ENCODE measurements around the gene CTIF.

The CTIF gene

GRCh38 chr18:48689548-48689947 is 150.7 kb downstream of the CTIF start:
- DNase-seq, result no peak

GRCh38 chr18:48690494-48690893 is 151.7 kb downstream of the CTIF start:
- DNase-seq, result no peak

- no peak for DNase-seq
These were observed 154.2 kb downstream of the CTIF start for GRCh38 chr18:48693006-48693405.

GRCh38 chr18:48693625-48694262 is 154.9 kb downstream of the CTIF start:
- DNase-seq, result no peak

- no peak for DNase-seq
These were observed 155.5 kb downstream of the CTIF start for GRCh38 chr18:48694295-48694694.

GRCh38 chr18:48695671-48696070 is 156.8 kb downstream of the CTIF start:
- DNase-seq, result no peak

- no peak for DNase-seq
These were observed 157.4 kb downstream of the CTIF start for GRCh38 chr18:48696218-48696617.

GRCh38 chr18:48697441-48697840 is 158.6 kb downstream of the CTIF start:
- no peak for DNase-seq

- DNase-seq, result no peak
These were observed 159.9 kb downstream of the CTIF start for GRCh38 chr18:48698707-48699106.

GRCh38 chr18:48699761-48700160 is 160.9 kb downstream of the CTIF start:
- no peak for DNase-seq

GRCh38 chr18:48700446-48700845 is 161.6 kb downstream of the CTIF start:
- DNase-seq, result no peak

- no peak for DNase-seq
These were observed 163.7 kb downstream of the CTIF start for GRCh38 chr18:48702346-48703027.

- DNase-seq, result no peak
These were observed 164.2 kb downstream of the CTIF start for GRCh38 chr18:48703028-48703386.

GRCh38 chr18:48703418-48703817 is 164.6 kb downstream of the CTIF start:
- DNase-seq, result no peak

GRCh38 chr18:48705043-48705442 is 166.2 kb downstream of the CTIF start:
- DNase-seq, result no peak

- DNase-seq, result no peak
These were observed 166.7 kb downstream of the CTIF start for GRCh38 chr18:48705531-48705930.

- no peak for DNase-seq
These were observed 167.9 kb downstream of the CTIF start for GRCh38 chr18:48706731-48707130.

GRCh38 chr18:48707636-48708296 is 168.9 kb downstream of the CTIF start:
- no peak for DNase-seq

GRCh38 chr18:48708807-48709206 is 170.0 kb downstream of the CTIF start:
- no peak for DNase-seq

- DNase-seq, result no peak
These were observed 170.7 kb downstream of the CTIF start for GRCh38 chr18:48709371-48710062.

- no peak for DNase-seq
These were observed 173.0 kb downstream of the CTIF start for GRCh38 chr18:48711651-48712486.

GRCh38 chr18:48713309-48713708 is 174.5 kb downstream of the CTIF start:
- DNase-seq, result no peak

GRCh38 chr18:48714873-48715272 is 176.0 kb downstream of the CTIF start:
- no peak for DNase-seq

Measured in stimulated activated CD4-positive, alpha-beta T cell treated with anti-CD3 and anti-CD28 coated beads, Interleukin-4, amount 100 ng/mL, for 1 hour (primary cell).